A549 treated with GW870086 at 1 μM for 4 hours (cell line): Measurements from ENCODE around the gene OR2S2. TPM values are rescaled to one million over a fixed set of nuclear protein-coding genes. Genes with fewer than 3 reads are reported as not detected.

ENCODE experiments used
- total RNA-seq: library from RNA; stranded (reverse); fragments of 200-300 nt; extraction: Qiagen RNA extraction; gene quantifications from 5 replicates; pipeline ENCODE4 v1.2.3, GENCODE V29; 2022; ENCODE audit warnings: low read depth

Gene OR2S2
- not detected in 5 replicates for total RNA-seq

GRCh38 chr9:35958104-35958837 is at the start of gene OR2S2:
Gene OR2S2 (minus strand): TSS chr9:35958154. CDS start chr9:35958098, 56 bp downstream.

GRCh38 chr9:35909274-35909673 is 48.7 kb downstream of the OR2S2 start, which contains the start of gene SPAAR:
Gene SPAAR (plus strand): TSS chr9:35909490. CDS start chr9:35910464, 974 bp downstream.

Other genes with a start within 250 kb of the OR2S2 start
- 117 to 128 TPM (median 120 TPM) in 5 replicates for gene TLN1, start 226.0 kb downstream of the OR2S2 start, total RNA-seq
- 55.4 to 63.4 TPM (median 58.6 TPM) in 5 replicates for gene CREB3, start 225.5 kb downstream of the OR2S2 start, total RNA-seq
- 27.0 to 37.9 TPM (median 37.4 TPM) in 5 replicates for gene GBA2, start 208.9 kb downstream of the OR2S2 start, total RNA-seq
- gene RGP1, start 208.9 kb downstream of the OR2S2 start, total RNA-seq, result 12.0 to 17.1 TPM (median 15.7 TPM) in 5 replicates
- 0.32 TPM in 1 of 5 replicates, not detected in the others for gene MSMP, start 203.9 kb downstream of the OR2S2 start, total RNA-seq
- 4.7 to 7.4 TPM (median 5.5 TPM) in 5 replicates for gene NPR2, start 166.6 kb downstream of the OR2S2 start, total RNA-seq
- 0.35 to 0.76 TPM (median 0.64 TPM) in 5 replicates for gene SPAG8, start 145.9 kb downstream of the OR2S2 start, total RNA-seq
- 71.0 to 115 TPM (median 94.9 TPM) in 5 replicates for gene HINT2, start 143.1 kb downstream of the OR2S2 start, total RNA-seq
- not detected in 5 replicates for gene FAM221B, start 129.4 kb downstream of the OR2S2 start, total RNA-seq
- gene TMEM8B, start 128.9 kb downstream of the OR2S2 start, total RNA-seq, result 2.0 to 4.0 TPM (median 3.0 TPM) in 5 replicates
- not detected in 5 replicates for gene OR13J1, start 87.8 kb downstream of the OR2S2 start, total RNA-seq
- gene HRCT1, start 52.0 kb downstream of the OR2S2 start, total RNA-seq, result 0.16 to 0.32 TPM (median 0.28 TPM) in 5 replicates
- 0.10 TPM in 1 of 5 replicates, not detected in the others for gene SPAAR, start 48.7 kb downstream of the OR2S2 start, total RNA-seq
- 6.3 to 7.3 TPM (median 6.5 TPM) in 5 replicates for gene RECK, start 78.8 kb upstream of the OR2S2 start, total RNA-seq
- gene GLIPR2, start 178.6 kb upstream of the OR2S2 start, total RNA-seq, result 7.7 to 11.1 TPM (median 9.4 TPM) in 5 replicates
- not detected in 5 replicates for gene CCIN, start 211.2 kb upstream of the OR2S2 start, total RNA-seq
- gene CLTA, start 232.8 kb upstream of the OR2S2 start, total RNA-seq, result 331 to 436 TPM (median 383 TPM) in 5 replicates